Hepatocyte (in vitro differentiated cells): ENCODE measurements around the gene GGNBP2. TPM values are rescaled to one million over a fixed set of nuclear protein-coding genes. Genes with fewer than 3 reads are reported as not detected.

ENCODE experiments used
- DNase-seq: peaks from one replicate; pipeline ENCODE4 v3.0.0-alpha.2; 2016; ENCODE audit warnings: low spot score
- H2AFZ ChIP-seq: fragments of 200-600 bp; sonication (generic); 2 replicates; pipeline ENCODE4 v1.6.0; 2016; ENCODE audit warnings: antibody characterized with exemption, mild to moderate bottlenecking
- H3K27ac ChIP-seq: fragments of 200-600 bp; sonication (generic); 2 replicates; pipeline ENCODE4 v1.5.1; 2016; ENCODE audit warnings: mild to moderate bottlenecking
- H3K27me3 ChIP-seq: fragments of 200-600 bp; sonication (generic); 2 replicates; pipeline ENCODE4 v1.6.1; 2016
- H3K36me3 ChIP-seq: fragments of 200-600 bp; sonication (generic); replicated peaks from 2 replicates; pipeline ENCODE4 v1.5.1; 2016; ENCODE audit warnings: low read depth; ENCODE audit not compliant: insufficient read depth
- H3K4me1 ChIP-seq: fragments of 200-600 bp; sonication (generic); 2 replicates; pipeline ENCODE4 v1.5.1; 2016; ENCODE audit warnings: mild to moderate bottlenecking, moderate library complexity; ENCODE audit not compliant: insufficient read depth
- H3K4me2 ChIP-seq: fragments of 200-600 bp; sonication (generic); 2 replicates; pipeline ENCODE4 v1.6.0; 2016
- H3K4me3 ChIP-seq: fragments of 200-600 bp; sonication (generic); 2 replicates; pipeline ENCODE4 v1.5.1; 2016; ENCODE audit warnings: mild to moderate bottlenecking
- H3K79me2 ChIP-seq: fragments of 200-600 bp; sonication (generic); 2 replicates; pipeline ENCODE4 v1.6.0; 2017; ENCODE audit warnings: mild to moderate bottlenecking
- H3K9me2 ChIP-seq: fragments of 200-600 bp; sonication (generic); replicated peaks from 2 replicates; pipeline ENCODE4 v1.6.0; 2017; ENCODE audit warnings: mild to moderate bottlenecking; ENCODE audit not compliant: insufficient read depth
- H3K9me3 ChIP-seq: fragments of 200-600 bp; sonication (generic); 2 replicates; pipeline ENCODE4 v1.5.1; 2016; ENCODE audit warnings: low read depth, mild to moderate bottlenecking
- H4K20me1 ChIP-seq: fragments of 200-600 bp; sonication (generic); 2 replicates; pipeline ENCODE4 v1.6.0; 2016; ENCODE audit warnings: mild to moderate bottlenecking; ENCODE audit not compliant: insufficient read depth, poor library complexity, severe bottlenecking
- EZH2 ChIP-seq: fragments of 200-600 bp; sonication (generic); IDR thresholded peaks from 2 replicates; pipeline ENCODE4 v1.6.1; 2016; ENCODE audit warnings: antibody characterized with exemption, mild to moderate bottlenecking, borderline replicate concordance
- EZH2phosphoT487 ChIP-seq: fragments of 200-600 bp; sonication (generic); IDR thresholded peaks from one replicate; pipeline ENCODE4 v1.6.1; 2018; ENCODE audit warnings: antibody characterized with exemption, mild to moderate bottlenecking, low read depth, moderate library complexity; ENCODE audit not compliant: unreplicated experiment, severe bottlenecking
- WGBS: methylation state at CpG from one replicate; pipeline ENCODE4 v1.1.6; 2016; ENCODE audit warnings: low lambda C conversion rate; ENCODE audit errors: missing lambda C conversion rate; 5-methylcytosine and 5-hydroxymethylcytosine counted together
- polyA plus RNA-seq: library from polyadenylated mRNA; unstranded; fragments of >200 nt; fragmentation: Nextera tagmentation; extraction: Ambion mirVana; gene quantifications from 2 replicates; pipeline ENCODE4 v1.2.1, GENCODE V29; 2016
- total RNA-seq: library from RNA; depleted of rRNA; stranded (reverse); fragments of >200 nt; gene quantifications from 2 replicates; pipeline ENCODE4 v1.2.3, GENCODE V29; 2014
- TF ChIP-seq, protein P1 (sequence below): fragments of 200-600 bp; sonication (generic); IDR thresholded peaks from 2 replicates; pipeline ENCODE4 v1.5.1; 2016; ENCODE audit warnings: antibody characterized with exemption, mild to moderate bottlenecking; ENCODE audit not compliant: poor library complexity

The GGNBP2 gene, protein sequence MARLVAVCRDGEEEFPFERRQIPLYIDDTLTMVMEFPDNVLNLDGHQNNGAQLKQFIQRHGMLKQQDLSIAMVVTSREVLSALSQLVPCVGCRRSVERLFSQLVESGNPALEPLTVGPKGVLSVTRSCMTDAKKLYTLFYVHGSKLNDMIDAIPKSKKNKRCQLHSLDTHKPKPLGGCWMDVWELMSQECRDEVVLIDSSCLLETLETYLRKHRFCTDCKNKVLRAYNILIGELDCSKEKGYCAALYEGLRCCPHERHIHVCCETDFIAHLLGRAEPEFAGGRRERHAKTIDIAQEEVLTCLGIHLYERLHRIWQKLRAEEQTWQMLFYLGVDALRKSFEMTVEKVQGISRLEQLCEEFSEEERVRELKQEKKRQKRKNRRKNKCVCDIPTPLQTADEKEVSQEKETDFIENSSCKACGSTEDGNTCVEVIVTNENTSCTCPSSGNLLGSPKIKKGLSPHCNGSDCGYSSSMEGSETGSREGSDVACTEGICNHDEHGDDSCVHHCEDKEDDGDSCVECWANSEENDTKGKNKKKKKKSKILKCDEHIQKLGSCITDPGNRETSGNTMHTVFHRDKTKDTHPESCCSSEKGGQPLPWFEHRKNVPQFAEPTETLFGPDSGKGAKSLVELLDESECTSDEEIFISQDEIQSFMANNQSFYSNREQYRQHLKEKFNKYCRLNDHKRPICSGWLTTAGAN
- total RNA-seq = 69.6 and 79.9 TPM in 2 replicates
- 52.2 and 54.1 TPM in 2 replicates for polyA plus RNA-seq

DNA sequence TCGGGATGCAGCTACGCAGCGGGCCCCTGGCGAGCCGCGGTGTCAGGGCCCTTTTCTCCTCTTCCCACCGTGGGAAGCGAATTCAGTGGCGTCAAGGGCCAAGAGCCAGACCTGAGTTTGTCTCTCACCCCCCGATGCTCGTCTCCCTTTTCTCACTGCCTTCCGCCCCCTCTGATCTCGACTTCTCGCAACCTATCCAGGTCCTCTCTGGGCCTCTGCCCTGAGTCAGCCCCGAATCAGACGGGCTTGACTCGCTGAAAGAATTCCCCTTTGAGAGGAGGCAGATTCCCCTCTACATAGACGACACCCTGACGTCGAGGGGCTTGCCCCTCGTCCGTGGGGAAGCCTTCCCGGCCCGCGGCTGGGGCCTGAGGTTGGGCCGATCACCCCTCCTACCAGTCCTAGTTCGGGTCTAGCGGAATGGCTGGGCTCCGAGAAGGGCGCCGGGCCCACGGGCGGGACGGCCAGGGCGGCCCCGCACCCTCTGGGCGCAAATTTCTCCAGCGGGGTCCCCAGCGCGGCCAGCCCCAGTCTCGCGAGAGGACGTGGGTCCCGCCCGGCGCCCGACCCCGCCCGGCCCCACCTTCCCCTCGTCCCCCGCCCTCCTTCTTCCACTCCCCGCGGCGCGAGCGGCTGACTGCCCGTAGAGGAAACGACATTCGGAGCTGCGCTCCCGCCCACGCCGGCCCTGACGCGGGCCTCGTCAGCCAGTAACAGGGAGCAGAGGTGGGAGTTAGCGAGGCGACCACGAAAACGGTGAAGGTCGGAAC is at the start of gene GGNBP2:
GGNBP2 (plus strand) TSS at position 613 of the 770 bp plus-strand sequence. CDS start 806 bp downstream, outside the sequence.
- Histone ChIP-seq H3K4me1 (peaks cover 24% of the 10 kb centered on the region), H3K4me3 (peak within 1 kb of the TSS; percentile 82), H3K79me2 (peaks cover 66% of the 10 kb centered on the region), H3K27ac (peak within 1 kb of the TSS; percentile 99), H3K9me3 (no peaks in the 10 kb centered on the region), H2AFZ (peak within 1 kb of the TSS; percentile 88), H3K27me3 (no peaks in the 10 kb centered on the region), H4K20me1 (peaks cover 36% of the 10 kb centered on the region), H3K9me2 (no peaks in the 10 kb centered on the region), H3K36me3 (no peaks in the 10 kb centered on the region), H3K4me2 (peak within 1 kb of the TSS; percentile 91)
- TF ChIP-seq, protein P1, sequence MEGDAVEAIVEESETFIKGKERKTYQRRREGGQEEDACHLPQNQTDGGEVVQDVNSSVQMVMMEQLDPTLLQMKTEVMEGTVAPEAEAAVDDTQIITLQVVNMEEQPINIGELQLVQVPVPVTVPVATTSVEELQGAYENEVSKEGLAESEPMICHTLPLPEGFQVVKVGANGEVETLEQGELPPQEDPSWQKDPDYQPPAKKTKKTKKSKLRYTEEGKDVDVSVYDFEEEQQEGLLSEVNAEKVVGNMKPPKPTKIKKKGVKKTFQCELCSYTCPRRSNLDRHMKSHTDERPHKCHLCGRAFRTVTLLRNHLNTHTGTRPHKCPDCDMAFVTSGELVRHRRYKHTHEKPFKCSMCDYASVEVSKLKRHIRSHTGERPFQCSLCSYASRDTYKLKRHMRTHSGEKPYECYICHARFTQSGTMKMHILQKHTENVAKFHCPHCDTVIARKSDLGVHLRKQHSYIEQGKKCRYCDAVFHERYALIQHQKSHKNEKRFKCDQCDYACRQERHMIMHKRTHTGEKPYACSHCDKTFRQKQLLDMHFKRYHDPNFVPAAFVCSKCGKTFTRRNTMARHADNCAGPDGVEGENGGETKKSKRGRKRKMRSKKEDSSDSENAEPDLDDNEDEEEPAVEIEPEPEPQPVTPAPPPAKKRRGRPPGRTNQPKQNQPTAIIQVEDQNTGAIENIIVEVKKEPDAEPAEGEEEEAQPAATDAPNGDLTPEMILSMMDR = no peak
- TF ChIP-seq EZH2phosphoT487 (no peak), EZH2 (no peak)
- WGBS = 2% methylated on average over 34 of the region's 71 CpGs
- peak; percentile 98 for DNase-seq

DNA sequence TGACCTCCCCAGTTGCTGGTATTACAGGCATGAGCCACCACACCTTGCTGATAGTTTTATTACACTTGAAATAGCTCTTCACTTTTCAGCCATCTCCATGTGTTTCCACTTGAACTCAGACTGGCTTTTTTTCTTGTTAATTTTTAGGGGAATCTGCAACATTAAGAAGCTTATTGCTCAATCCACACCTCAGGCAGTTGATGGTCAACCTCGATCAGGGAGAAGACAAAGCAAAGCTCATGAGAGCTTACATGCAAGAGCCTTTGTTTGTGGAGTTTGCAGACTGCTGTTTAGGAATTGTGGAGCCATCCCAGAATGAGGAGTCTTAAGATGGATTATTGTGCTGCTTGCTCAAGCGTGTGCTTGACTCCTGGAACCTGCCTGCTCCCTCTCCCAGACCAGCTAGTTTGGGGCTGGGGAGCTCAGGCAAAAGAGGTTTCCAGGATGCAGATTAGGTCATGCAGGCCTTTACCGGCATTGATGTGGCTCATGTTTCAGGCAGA is 49.6 kb upstream of the GGNBP2 start:
- Histone ChIP-seq H3K4me1 (peaks cover 4% of the 10 kb centered on the region), H3K36me3 (no peaks in the 10 kb centered on the region), H3K79me2 (peaks cover 22% of the 10 kb centered on the region), H2AFZ (no peak overlapping the region), H4K20me1 (peaks cover 11% of the 10 kb centered on the region), H3K9me2 (no peaks in the 10 kb centered on the region), H3K4me3 (no peak overlapping the region), H3K4me2 (no peak overlapping the region), H3K27me3 (no peaks in the 10 kb centered on the region), H3K9me3 (no peaks in the 10 kb centered on the region), H3K27ac (no peak overlapping the region)
- TF ChIP-seq, protein P1 = no peak
- TF ChIP-seq EZH2phosphoT487 (no peak), EZH2 (no peak)
- no peak for DNase-seq
- WGBS = 68% methylated on average over 3 of the region's 3 CpGs

DNA sequence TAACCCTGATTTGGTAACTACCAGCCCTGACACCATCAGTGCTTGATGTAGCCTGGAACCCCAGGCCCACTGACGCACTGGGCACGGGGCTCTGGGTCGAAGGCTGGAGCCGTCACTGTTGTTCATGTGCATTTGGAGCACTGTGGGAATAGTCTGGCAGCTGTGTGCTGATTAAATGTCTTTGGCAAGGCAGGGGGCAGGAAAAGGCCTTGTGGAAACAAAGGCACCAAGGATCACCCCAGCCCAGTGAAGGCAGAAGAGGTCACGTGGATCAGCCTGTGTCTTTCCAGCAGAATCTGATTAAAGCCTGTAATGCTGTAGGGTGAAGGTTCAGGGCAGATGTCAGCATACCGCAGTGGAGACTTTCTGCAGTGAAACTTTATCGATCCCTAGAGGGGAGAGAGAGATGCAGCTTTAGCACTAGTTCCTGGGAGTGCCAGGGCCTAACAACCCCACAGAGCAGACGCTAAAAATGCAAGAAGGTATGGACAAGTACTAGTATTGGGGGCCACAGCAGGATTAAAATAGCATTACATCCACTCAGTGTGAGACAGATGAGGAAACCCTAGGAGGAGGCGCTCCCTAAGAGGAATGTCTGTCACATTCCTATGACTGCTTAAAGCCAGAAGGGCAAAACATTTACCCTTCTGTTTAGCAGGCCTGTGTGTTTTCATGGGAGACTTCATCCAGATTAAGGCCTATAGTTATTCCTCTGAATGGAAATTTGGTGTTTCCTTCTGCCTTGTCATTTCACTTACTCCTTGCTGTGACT is 48.5 kb upstream of the GGNBP2 start:
- Histone ChIP-seq H3K4me3 (no peak overlapping the region), H4K20me1 (peaks cover 3% of the 10 kb centered on the region), H3K79me2 (peaks cover 12% of the 10 kb centered on the region), H3K27me3 (no peaks in the 10 kb centered on the region), H3K27ac (no peak overlapping the region), H2AFZ (no peak overlapping the region), H3K9me2 (no peaks in the 10 kb centered on the region), H3K4me1 (peaks cover 4% of the 10 kb centered on the region), H3K36me3 (no peaks in the 10 kb centered on the region), H3K4me2 (no peak overlapping the region), H3K9me3 (no peaks in the 10 kb centered on the region)
- TF ChIP-seq, protein P1 = no peak
- no peak for TF ChIP-seq EZH2
- TF ChIP-seq EZH2phosphoT487 = no peak
- 92% methylated on average over 9 of the region's 9 CpGs for WGBS
- DNase-seq = no peak
